BE2C (cell line): ENCODE data around the gene DOCK9.
"Not testable (repeated sequence)": the region's sequence is repeated elsewhere in the genome, so short reads cannot be mapped to it uniquely, and the experiment has no call there.

Experiments used
- DNase-seq: peaks from one replicate; pipeline ENCODE4 v3.0.0-alpha.2; 2020
- H3K27me3 ChIP-seq: fragments of 250-450 bp; sonication (Bioruptor Pico); 2 replicates; pipeline ENCODE4 v1.5.1; 2020; ENCODE audit warnings: mild to moderate bottlenecking
- H3K36me3 ChIP-seq: fragments of 250-450 bp; sonication (Bioruptor Pico); 2 replicates; pipeline ENCODE4 v1.5.1; 2020; ENCODE audit warnings: mild to moderate bottlenecking
- H3K4me1 ChIP-seq: fragments of 250-450 bp; sonication (Bioruptor Pico); 2 replicates; pipeline ENCODE4 v1.5.1; 2020
- H3K4me3 ChIP-seq: 2 replicates; pipeline ENCODE4 v1.5.1; 2011; ENCODE audit warnings: low read depth, low read length
- H3K9me3 ChIP-seq: fragments of 250-450 bp; sonication (Bioruptor Pico); 2 replicates; pipeline ENCODE4 v1.5.1; 2020
- CTCF ChIP-seq: IDR thresholded peaks from 2 replicates; pipeline ENCODE4 v1.5.1; 2012; ENCODE audit warnings: mild to moderate bottlenecking, low read depth, low read length

Gene DOCK9

GRCh38 chr13:98905199-98905598 lies 72.7 kb downstream of the DOCK9 start:
- Histone ChIP-seq H3K27me3 (peaks cover 56% of the 10 kb centered on the region), H3K36me3 (no peaks in the 10 kb centered on the region), H3K4me3 (no peak overlapping the region), H3K9me3 (no peaks in the 10 kb centered on the region), H3K4me1 (no peaks in the 10 kb centered on the region)
- no peak for TF ChIP-seq CTCF
- DNase-seq: no peak

- Histone ChIP-seq H3K9me3 (no peaks in the 10 kb centered on the region), H3K27me3 (peaks cover 27% of the 10 kb centered on the region), H3K4me3 (no peak overlapping the region), H3K36me3 (no peaks in the 10 kb centered on the region), H3K4me1 (no peaks in the 10 kb centered on the region)
- no peak for TF ChIP-seq CTCF
- no peak for DNase-seq
Measured at GRCh38 chr13:98900442-98900841, 77.4 kb downstream of the DOCK9 start.

- no peak for DNase-seq
- Histone ChIP-seq H3K4me1 (no peaks in the 10 kb centered on the region), H3K9me3 (no peaks in the 10 kb centered on the region), H3K4me3 (no peak overlapping the region), H3K36me3 (no peaks in the 10 kb centered on the region), H3K27me3 (peaks cover 25% of the 10 kb centered on the region)
- TF ChIP-seq CTCF: no peak
Measured at GRCh38 chr13:98897706-98898105, 80.2 kb downstream of the DOCK9 start.

GRCh38 chr13:98896868-98897144 lies 81.1 kb downstream of the DOCK9 start:
- no peaks in the 10 kb centered on the region for H3K36me3 ChIP-seq

GRCh38 chr13:98896083-98896867 lies 81.6 kb downstream of the DOCK9 start:
- peaks cover 16% of the 10 kb centered on the region for H3K27me3 ChIP-seq
- no peak overlapping the region for H3K4me3 ChIP-seq
- no peak for DNase-seq
- no peaks in the 10 kb centered on the region for H3K36me3 ChIP-seq
- no peaks in the 10 kb centered on the region for H3K4me1 ChIP-seq
- TF ChIP-seq CTCF: no peak
- H3K9me3 ChIP-seq: no peaks in the 10 kb centered on the region

More at GRCh38 chr13:98896868-98897144, 81.1 kb downstream of the DOCK9 start:
- TF ChIP-seq CTCF: no peak
- Histone ChIP-seq H3K4me1 (no peaks in the 10 kb centered on the region), H3K27me3 (peaks cover 20% of the 10 kb centered on the region), H3K9me3 (no peaks in the 10 kb centered on the region), H3K4me3 (no peak overlapping the region)
- no peak for DNase-seq

GRCh38 chr13:98894814-98895213 lies 83.0 kb downstream of the DOCK9 start:
- H3K4me1 ChIP-seq, H3K4me3 ChIP-seq, DNase-seq, H3K9me3 ChIP-seq, H3K36me3 ChIP-seq: not testable (repeated sequence)
- peaks cover 23% of the 10 kb centered on the region for H3K27me3 ChIP-seq
